Skeletal muscle satellite cell (primary cell): ENCODE data around the gene USP43. TPM values are rescaled to one million over a fixed set of nuclear protein-coding genes. Genes with fewer than 3 reads are reported as not detected.
A peak's percentile ranks its signal among the peaks of the same experiment; 100 is the strongest.
"Not testable (repeated sequence)": the region's sequence is repeated elsewhere in the genome, so short reads cannot be mapped to it uniquely, and the experiment has no call there.

Experiments
- H3K27me3 ChIP-seq: 2 replicates; pipeline ENCODE4 v1.7.0; 2013; ENCODE audit warnings: low read length; ENCODE audit not compliant: control insufficient read depth, insufficient read depth
- H3K36me3 ChIP-seq: 2 replicates; pipeline ENCODE4 v1.7.0; 2013; ENCODE audit warnings: mild to moderate bottlenecking, control low read depth, low read length; ENCODE audit not compliant: insufficient read depth
- H3K4me1 ChIP-seq: 2 replicates; pipeline ENCODE4 v1.7.0; 2013; ENCODE audit warnings: low read length; ENCODE audit not compliant: control insufficient read depth, insufficient read depth
- H3K4me2 ChIP-seq: 2 replicates; pipeline ENCODE4 v1.7.0; 2013; ENCODE audit warnings: mild to moderate bottlenecking, low read length
- H3K4me3 ChIP-seq: 2 replicates; pipeline ENCODE4 v1.7.0; 2013; ENCODE audit warnings: low read length
- H3K9ac ChIP-seq: 2 replicates; pipeline ENCODE4 v1.7.0; 2013; ENCODE audit warnings: mild to moderate bottlenecking, low read depth, low read length, moderate library complexity
- H3K9me3 ChIP-seq: replicated peaks from 2 replicates; pipeline ENCODE4 v1.7.0; 2013; ENCODE audit warnings: mild to moderate bottlenecking, control low read depth, low read length
- total RNA-seq: library from RNA; depleted of rRNA; stranded (reverse); fragments of >200 nt; gene quantifications from 2 replicates; pipeline ENCODE4 v1.2.3, GENCODE V29; 2012; rRNA removed

USP43 gene
- total RNA-seq: not detected in 2 replicates

GRCh38 chr17:9644910-9645751, at the start of gene USP43:
TSS of gene USP43 (plus strand) at chr17:9645517. CDS start at chr17:9645633, 116 bp downstream.
- peak within 1 kb of the TSS; percentile 63 for H3K9ac ChIP-seq
- peaks cover 19% of the 10 kb centered on the region for H3K4me1 ChIP-seq
- no peaks in the 10 kb centered on the region for H3K9me3 ChIP-seq
- H3K36me3 ChIP-seq: no peaks in the 10 kb centered on the region
- peak within 1 kb of the TSS; percentile 94 for H3K4me2 ChIP-seq
- peak within 1 kb of the TSS; percentile 67 for H3K4me3 ChIP-seq
- H3K27me3 ChIP-seq: no peaks in the 10 kb centered on the region

- H3K9ac ChIP-seq, H3K27me3 ChIP-seq, H3K9me3 ChIP-seq, H3K4me1 ChIP-seq, H3K36me3 ChIP-seq, H3K4me2 ChIP-seq, H3K4me3 ChIP-seq: not testable (repeated sequence)
These were observed 47.7 kb upstream of the USP43 start for GRCh38 chr17:9597638-9598037.

- H3K9me3 ChIP-seq: no peaks in the 10 kb centered on the region
- H3K4me1 ChIP-seq: no peaks in the 10 kb centered on the region
- no peak overlapping the region for H3K4me2 ChIP-seq
- H3K27me3 ChIP-seq: no peaks in the 10 kb centered on the region
- H3K9ac ChIP-seq: no peak overlapping the region
- no peaks in the 10 kb centered on the region for H3K36me3 ChIP-seq
- H3K4me3 ChIP-seq: no peak overlapping the region
These were observed 46.7 kb upstream of the USP43 start for GRCh38 chr17:9598661-9599060.

- not testable (repeated sequence) for H3K4me2 ChIP-seq, H3K9me3 ChIP-seq, H3K4me1 ChIP-seq, H3K27me3 ChIP-seq, H3K36me3 ChIP-seq, H3K9ac ChIP-seq, H3K4me3 ChIP-seq
These were observed 40.7 kb upstream of the USP43 start for GRCh38 chr17:9604583-9604982.

- Histone ChIP-seq H3K9ac (no peak overlapping the region), H3K4me2 (no peak overlapping the region), H3K27me3 (no peaks in the 10 kb centered on the region), H3K9me3 (no peaks in the 10 kb centered on the region), H3K4me3 (no peak overlapping the region), H3K36me3 (no peaks in the 10 kb centered on the region), H3K4me1 (no peaks in the 10 kb centered on the region)
These were observed 38.9 kb upstream of the USP43 start for GRCh38 chr17:9606453-9606852.

GRCh38 chr17:9607058-9607457, 38.3 kb upstream of the USP43 start:
- H3K4me1 ChIP-seq, H3K9ac ChIP-seq, H3K4me3 ChIP-seq, H3K9me3 ChIP-seq, H3K36me3 ChIP-seq, H3K27me3 ChIP-seq, H3K4me2 ChIP-seq: not testable (repeated sequence)

GRCh38 chr17:9611557-9611956, 33.8 kb upstream of the USP43 start:
- H3K4me1 ChIP-seq: no peaks in the 10 kb centered on the region
- H3K9me3 ChIP-seq: no peaks in the 10 kb centered on the region
- no peak overlapping the region for H3K9ac ChIP-seq
- H3K27me3 ChIP-seq: no peaks in the 10 kb centered on the region
- H3K4me3 ChIP-seq: no peak overlapping the region
- no peaks in the 10 kb centered on the region for H3K36me3 ChIP-seq
- no peak overlapping the region for H3K4me2 ChIP-seq

- Histone ChIP-seq H3K4me2 (no peak overlapping the region), H3K9ac (no peak overlapping the region), H3K4me3 (no peak overlapping the region), H3K36me3 (no peaks in the 10 kb centered on the region), H3K27me3 (no peaks in the 10 kb centered on the region), H3K4me1 (no peaks in the 10 kb centered on the region), H3K9me3 (no peaks in the 10 kb centered on the region)
These were observed 33.3 kb upstream of the USP43 start for GRCh38 chr17:9612006-9612405.

GRCh38 chr17:9615486-9615885, 29.8 kb upstream of the USP43 start:
- Histone ChIP-seq H3K4me2 (no peak overlapping the region), H3K9ac (no peak overlapping the region), H3K9me3 (no peaks in the 10 kb centered on the region), H3K27me3 (no peaks in the 10 kb centered on the region), H3K4me1 (no peaks in the 10 kb centered on the region), H3K4me3 (no peak overlapping the region), H3K36me3 (no peaks in the 10 kb centered on the region)

GRCh38 chr17:9622961-9623360, 22.4 kb upstream of the USP43 start:
- Histone ChIP-seq H3K36me3 (no peaks in the 10 kb centered on the region), H3K27me3 (no peaks in the 10 kb centered on the region), H3K4me1 (no peaks in the 10 kb centered on the region), H3K9me3 (no peaks in the 10 kb centered on the region), H3K9ac (no peak overlapping the region), H3K4me2 (no peak overlapping the region), H3K4me3 (no peak overlapping the region)

GRCh38 chr17:9628509-9628908, 16.8 kb upstream of the USP43 start:
- no peaks in the 10 kb centered on the region for H3K4me1 ChIP-seq
- no peaks in the 10 kb centered on the region for H3K9me3 ChIP-seq
- H3K36me3 ChIP-seq: no peaks in the 10 kb centered on the region
- no peak overlapping the region for H3K9ac ChIP-seq
- H3K27me3 ChIP-seq: no peaks in the 10 kb centered on the region
- H3K4me3 ChIP-seq: no peak overlapping the region
- H3K4me2 ChIP-seq: no peak overlapping the region

- H3K9ac ChIP-seq: no peak overlapping the region
- no peaks in the 10 kb centered on the region for H3K9me3 ChIP-seq
- no peaks in the 10 kb centered on the region for H3K36me3 ChIP-seq
- H3K4me1 ChIP-seq: no peaks in the 10 kb centered on the region
- no peak overlapping the region for H3K4me2 ChIP-seq
- no peaks in the 10 kb centered on the region for H3K27me3 ChIP-seq
- no peak overlapping the region for H3K4me3 ChIP-seq
These were observed 12.6 kb upstream of the USP43 start for GRCh38 chr17:9632741-9633140.
